Measurements from ENCODE around the gene PHF21A.
A peak's percentile ranks its signal among the peaks of the same experiment; 100 is the strongest.

Gene PHF21A
- 4.7 to 47.6 (median 16.1) reads per million in 17 experiments for total RNA-seq

DNA sequence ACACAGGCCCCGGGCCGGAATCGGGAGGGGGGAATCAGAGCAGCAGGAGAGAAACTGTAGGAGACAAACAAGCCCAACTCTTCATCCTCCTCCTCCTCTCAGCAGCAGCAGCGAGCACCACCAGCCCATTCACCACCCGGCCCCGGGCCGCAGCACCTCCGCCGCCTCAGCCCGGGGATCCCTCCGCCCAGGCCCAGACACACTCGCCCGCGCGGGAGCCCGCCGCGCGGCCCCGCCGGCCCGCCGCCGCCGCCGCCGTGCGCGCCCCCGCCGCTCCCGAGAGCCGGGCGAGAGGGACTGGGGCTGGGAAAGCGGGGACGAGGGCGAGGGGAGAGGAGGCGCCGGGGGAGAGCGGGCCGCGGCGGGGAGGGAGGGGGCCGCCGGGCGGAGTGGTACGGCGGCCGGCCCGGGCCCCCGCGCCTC lies at the start of gene PHF21A:
Gene PHF21A (minus strand): TSS at position 154 of the 423 bp plus-strand sequence. CDS start 37,235 bp downstream, outside the sequence.
- peak; percentile 90 to 98 (median 94) for DNase-seq

DNA sequence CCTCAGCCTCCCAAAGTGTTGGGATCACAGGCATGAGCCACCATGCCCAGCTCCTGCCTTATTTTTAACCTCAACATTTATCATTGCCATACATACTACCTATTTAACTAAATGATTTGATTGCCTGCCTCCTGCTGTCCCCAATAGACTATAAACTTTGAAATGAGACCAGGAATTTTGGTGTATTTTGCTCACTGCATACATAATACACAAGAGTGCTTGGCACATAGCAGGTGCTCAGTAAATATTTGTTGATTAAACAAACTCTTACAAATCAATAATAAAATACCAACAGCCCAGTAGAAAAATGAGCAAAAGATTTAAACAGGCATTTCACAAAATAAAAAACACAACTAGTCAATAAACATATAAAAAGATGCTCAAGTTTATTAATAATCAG lies 49.5 kb upstream of the PHF21A start:
- DNase-seq, result no peak

DNA sequence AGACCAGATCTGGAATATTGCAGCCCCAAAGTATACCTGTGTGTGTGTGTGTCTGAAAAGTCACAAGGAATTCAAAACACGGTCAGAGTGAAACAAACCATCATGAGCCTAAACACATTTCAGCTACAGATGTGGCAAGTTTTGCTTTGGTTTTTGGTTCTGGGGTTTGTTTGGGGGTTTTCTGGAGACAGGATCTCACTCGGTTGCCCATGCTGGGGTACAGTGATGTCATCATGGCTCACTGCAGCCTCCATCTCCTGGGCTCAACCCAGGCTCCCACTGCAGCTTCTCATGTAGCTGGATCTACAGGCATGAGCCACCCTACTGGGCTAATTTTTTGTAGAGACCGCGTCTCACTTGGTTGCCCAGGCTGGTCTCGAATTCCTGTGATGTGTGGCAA lies 41.4 kb upstream of the PHF21A start:
- no peak for DNase-seq

DNA sequence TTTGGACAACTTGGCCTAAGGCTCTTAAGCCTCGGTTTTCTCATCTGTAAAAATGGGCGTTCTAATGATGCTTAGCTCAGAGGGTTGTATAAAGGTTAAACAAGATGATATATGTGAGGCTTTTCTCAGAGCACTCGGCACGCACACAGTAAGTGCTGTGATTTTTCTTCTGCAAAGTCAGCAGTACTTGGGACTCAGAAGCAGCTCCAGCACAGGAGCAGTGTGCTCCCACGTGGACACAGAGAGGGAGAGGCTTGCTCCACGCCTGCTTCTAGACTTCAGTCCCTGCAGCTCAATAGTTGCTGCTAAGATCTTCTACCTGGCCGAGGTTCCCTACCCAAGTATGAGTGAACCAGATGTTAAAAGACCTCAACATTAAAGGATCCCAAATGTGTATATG lies 39.9 kb upstream of the PHF21A start:
- no peak for DNase-seq

DNA sequence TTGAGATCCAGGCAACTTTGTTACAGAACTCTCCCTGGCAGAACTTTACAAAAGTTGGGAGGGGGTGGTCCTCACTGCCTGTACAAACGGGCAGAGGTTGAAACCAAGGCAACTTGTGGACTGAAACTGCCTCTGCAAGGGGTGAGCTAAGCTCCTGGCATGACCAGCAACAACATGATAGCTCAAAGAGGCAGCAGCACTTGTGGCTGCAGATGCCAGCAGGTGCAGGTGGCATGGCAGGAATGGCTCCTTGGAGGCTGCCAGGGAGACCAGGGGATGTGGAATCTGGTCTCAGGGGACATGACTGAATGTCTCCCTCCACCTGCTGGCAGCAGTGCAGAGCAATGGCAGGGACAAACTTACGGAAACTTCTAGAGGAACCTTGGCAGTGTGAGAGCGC lies 38.8 kb upstream of the PHF21A start:
- DNase-seq, result no peak

DNA sequence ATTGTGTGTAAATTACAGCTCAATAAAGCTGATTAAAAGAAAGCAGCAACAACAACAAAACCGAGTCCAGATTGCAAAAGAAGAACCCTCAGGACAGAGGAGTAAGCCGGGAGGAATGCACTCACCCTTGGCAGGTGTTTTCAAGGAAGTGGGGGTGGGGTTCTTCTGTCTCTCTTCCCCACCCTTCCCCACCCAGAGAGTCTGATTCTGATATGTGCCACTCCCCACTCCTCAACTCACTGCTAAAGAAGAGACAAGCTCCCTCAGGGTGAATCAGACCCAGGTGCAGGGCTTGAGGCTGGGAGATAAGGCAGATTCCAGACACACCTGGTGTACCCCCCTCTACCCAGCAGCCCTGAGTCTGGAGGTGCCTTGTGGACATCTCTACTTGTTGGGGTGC lies 38.4 kb upstream of the PHF21A start:
- no peak for DNase-seq

DNA sequence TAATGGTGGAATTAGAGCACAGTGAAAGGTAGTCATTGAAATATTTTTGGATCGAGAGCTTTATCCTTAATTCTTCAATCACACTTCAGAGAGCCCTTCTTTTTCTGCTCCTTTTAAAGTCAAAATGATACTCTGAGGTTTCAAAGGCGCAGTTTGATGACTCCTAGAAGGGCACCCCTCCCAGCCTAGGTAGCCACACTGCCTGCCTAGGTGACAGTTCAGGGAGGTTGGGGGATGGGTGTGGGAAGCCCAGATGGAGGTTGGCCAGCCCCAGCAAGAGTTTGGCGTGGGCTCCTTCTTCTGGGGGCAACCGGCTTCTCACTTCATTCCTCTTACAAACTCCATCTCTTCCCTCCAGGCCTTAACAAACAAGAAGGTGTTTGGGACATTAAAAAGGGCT lies 28.6 kb upstream of the PHF21A start:
- no peak for DNase-seq

DNA sequence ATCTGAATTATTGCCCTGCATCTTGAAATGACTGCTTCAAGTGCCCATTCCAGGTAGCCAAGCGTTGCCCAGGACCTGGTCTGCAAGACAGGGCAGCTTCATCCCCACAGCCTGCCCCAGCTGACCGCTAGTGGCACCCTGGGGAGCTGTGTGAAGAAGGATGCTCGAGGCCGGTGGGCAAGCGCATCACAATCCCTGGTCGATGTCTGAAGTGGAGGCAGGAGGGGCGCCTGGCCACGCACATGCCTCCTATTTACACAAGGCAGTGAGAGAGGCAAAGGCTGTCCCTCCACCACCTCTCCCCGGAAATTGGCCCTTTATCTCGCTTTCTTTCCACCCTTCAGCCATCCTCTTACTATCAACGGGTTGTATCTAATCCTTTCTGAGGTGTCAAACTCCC lies 28.1 kb upstream of the PHF21A start:
- DNase-seq, result no peak

DNA sequence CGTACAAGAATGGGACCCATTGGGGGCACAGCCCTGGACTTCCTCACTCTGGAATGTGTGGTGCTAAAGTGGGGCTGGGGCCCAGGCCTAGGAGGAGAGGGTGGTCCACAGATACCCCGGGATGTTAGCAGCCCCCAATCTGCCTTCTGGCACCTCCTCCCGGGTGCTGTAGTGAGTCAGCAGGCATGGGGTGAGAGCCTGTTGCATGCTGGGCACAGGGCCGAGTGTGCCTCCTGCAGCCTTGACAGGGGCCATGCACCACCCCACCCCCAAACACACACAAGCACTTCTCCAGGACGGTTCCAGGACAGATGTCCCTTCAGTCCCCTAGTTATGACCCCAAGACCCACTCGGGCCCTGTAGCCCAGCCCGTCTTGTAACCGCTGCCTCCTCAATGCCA lies 23.5 kb upstream of the PHF21A start:
- DNase-seq, result no peak

DNA sequence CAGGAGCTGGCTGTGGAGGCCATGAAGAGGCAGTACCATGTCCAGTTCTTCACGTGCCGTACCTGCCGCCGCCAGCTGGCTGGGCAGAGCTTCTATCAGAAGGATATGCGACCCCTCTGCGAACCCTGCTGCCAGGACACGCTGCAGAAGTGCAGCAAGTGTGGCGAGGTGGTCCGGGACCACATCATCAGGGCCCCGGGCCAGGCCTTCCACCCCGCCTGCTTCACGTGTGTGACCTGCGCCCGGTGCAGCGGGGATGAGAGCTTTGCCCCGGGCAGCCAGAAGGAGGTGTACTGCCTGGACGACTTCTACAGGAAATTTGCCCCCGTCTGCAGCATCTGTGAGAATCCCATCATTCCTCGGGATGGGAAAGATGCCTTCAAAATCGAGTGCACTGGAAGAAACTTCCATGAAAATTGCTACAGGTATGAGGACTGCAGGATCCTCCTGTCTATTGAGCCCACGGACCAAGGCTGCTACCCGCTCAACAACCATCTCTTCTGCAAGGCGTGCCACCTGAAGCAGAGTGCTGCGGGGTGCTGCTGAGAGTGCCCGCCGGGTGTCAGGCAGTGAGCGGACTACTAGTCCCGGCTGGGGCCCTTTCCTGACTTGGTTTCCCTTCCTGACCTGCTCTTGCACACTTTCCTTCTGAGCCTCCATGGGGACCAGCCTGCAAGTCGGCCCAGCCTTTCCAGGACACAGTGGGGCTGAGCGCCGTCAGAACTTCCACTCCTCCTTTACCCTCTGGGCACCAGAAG lies 22.0 kb upstream of the PHF21A start:
- DNase-seq, result no peak

DNA sequence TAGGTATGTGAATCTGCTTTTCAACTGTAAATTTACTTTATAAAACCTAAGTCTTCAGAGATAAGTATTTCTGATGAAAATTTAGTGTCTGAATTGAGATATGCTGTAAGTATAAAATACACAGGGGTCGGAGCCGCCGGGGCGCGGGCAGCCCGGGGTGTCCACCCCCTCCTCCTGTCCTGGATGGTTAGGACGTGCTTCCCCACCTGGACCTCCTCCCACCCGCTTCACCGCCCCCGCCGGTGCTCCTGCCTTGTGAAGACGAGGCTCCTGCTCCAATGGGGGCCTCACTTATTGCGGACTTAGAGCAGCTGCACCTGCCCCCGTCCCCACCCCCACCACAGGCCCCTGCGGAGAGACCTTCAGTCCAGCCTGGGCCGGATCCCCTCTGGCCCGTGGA lies 21.3 kb upstream of the PHF21A start:
- no peak for DNase-seq

DNA sequence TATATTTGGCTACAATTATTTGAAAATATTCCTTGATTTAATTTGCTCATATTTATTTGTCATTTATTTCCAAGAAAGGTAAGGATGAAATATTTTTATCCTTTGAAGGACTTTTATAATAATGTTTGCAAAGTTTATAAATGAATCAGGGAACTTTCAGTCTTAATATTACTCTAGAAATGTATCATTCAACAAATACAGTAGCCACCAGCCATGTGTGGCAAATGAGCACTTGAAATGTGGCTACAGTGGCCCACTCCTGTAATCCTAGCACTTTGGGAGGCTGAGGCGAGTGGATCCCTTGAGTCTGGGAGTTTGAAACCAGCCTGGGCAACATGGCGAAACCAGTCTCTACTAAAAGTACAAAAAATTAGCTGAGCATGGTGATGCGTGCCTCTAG lies 20.3 kb upstream of the PHF21A start:
- DNase-seq, result no peak

DNA sequence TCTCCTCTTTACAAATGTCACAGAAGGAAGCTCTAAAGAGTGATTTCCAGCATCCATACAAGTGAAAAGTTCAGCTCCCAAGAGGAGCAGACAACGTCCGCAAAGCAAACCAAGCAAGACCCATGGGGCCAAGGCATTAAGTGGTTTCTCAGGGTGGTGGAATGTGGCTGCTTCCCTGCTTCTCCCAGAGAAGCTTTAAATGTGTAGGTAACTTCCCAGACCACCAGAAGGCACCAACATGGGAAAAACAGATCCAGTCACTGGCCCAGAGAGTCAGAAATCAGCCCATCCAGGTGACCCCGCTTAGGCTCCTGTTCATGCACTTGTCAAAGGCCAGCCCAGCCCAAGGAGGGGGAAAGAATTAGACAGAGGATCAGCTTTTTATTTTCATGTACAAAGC lies 13.3 kb upstream of the PHF21A start:
- no peak for DNase-seq

DNA sequence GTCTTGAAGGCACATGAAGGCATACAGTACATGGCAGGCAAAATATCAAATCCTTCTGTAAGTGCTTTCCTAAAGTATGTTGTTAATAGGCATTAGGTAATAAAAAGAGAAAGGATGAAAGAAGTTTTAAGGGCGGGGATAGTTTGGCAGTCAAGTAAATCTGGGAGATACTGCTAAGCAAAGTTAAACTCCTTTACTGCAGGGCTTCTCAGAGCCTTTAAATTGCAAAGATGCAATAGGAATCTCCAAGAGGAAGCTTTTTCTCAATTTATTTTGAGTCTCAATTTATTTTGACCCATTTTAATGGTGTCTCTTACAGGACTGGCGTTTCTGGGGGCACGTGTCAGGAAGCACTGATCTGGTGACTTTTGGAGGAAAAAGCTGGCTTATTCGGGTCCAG lies 12.8 kb upstream of the PHF21A start:
- no peak for DNase-seq

DNA sequence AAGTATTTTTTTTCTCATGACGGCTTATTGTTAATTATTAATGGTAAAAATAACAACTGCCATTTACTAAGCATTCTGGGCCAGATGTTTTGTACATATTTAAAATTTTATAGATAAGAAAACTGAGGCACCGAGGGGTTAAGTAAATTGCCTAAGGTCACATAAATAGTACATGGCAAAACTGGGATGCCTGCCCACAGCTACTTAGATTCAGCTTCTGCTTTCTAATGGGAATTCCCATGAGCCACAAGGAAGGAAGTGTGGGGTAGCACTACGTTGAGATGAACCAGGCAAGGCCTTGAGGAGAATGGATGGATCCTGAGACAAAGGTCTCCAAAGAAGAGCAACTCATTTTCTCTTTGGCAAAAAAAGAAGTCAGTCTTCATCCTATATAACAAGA lies 11.9 kb upstream of the PHF21A start:
- DNase-seq, result peak; percentile 56 to 73 (median 70)

DNA sequence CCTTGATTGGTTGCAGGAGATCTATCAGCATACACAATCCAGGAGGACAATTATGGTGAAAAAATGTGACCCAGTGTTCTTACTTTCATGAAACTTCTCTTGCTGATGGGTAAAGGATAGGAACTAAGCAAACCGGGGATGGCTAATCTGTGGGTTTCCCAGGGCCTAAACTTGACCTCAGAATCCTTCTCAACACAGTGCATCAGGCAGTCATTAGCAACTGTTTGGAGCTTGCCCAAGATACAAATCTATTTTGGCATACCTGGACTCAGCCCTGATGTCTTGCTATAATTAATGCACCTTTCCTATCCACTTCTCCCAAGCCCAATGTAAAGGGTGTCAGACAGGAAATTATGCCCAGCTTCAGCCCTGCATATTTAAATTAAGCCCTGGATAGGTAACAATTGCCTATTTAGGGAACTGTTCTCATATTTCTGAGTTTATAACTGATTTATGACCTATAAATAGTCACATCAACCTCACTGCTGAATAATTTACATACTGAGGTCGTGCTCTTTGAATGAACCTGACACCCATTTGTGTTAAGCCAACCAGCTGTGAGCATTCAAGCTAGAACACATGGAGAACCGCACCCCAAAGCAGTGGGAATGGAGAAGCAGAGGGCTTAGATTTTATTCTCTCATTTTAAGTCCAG lies 9.2 kb upstream of the PHF21A start:
- DNase-seq, result no peak

DNA sequence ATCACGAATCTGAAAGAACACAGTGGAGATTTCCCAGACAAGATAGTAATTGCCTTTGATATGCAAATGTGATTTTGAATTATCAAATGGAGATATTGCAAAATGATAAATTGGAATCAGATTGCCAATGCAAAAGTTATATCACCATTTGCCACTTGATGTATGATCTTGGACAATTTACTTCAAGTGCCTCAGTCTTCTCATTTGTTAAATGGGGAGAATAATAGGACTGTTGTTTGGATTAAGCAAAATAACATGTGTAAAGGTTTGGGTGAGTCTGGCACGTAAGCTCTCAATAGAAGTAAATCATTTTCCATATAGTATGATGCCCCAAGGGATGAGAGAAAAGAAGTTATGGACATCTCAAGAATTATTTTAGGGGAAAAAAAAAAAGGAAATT lies 7.9 kb upstream of the PHF21A start:
- no peak for DNase-seq

DNA sequence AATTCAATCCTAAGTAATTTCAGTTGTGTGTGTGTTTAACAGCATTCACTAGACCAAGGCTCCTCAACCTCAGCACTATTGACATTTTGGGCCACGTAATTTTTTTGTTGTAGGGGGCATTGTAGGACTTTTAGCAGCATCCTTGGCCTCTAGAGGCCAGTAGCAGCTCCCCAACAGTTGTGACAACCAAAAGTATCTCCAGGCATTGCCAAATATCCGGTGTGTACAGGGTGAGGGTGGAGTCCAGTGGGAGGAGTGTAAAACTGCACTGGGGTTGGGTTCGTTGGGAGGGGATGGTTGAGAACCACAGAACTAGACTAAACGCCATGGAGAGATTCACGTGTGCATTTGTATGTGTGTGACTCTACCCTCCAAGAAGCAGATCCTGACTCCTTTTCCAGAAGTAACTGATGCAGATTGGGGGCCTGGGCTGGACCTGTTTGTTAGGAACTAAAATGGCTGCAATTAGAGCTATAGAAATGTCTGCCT lies 5.9 kb upstream of the PHF21A start:
- DNase-seq, result peak; percentile 80 to 91 (median 87)

DNA sequence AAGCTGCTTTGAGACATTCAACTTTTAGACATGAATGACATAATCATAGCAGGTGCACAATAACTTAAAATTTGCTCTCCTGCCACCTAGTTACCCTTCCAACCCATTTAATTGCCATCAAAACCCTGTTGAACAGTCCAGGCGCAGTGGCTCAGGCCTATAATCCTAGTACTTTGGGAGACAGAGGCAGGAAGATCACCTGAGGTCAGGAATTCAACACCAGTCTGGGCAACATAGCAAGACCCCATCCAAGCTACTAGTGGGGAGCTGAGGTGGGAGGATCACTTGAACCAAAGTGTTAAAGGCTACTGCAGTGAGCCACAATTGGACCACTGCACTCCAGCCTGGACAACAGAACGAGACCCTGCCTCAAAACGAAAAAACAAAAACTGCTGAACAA lies 4.0 kb upstream of the PHF21A start:
- DNase-seq, result no peak

DNA sequence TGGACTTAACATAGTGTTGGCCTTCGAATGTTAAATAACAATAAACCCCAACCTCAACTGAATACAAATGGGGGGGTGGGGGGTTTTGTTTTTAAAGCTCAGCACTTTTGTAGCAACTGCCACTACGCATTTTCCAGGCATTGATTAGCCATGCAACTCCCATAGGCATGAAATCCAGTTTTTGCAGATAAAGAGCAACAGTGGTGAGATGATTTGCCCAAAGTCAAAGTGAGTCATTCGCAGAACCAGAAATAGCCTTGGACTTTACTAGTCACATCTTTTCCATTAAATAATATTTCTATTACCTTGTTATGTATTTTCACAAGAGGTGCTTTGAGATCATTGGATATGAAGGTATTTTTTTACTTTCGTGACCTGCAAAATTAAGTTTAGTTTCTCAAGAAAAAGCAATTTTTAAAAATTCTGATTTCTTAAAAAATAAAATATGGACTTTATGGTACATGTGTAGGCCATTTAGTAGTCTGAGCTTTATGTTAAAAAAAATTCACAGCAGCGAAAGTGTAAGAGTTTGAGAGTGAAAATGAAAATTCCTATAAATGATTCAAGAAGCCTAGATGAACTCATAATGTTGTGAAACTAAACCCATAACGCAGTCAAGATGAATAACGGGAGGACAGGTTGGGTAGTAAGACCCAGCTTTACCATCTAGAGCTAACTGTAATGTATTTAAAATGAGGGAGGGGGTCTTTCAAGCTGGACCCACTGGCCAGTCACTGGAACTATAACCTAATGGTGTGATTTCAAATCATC lies 1.9 kb upstream of the PHF21A start:
- no peak for DNase-seq

DNA sequence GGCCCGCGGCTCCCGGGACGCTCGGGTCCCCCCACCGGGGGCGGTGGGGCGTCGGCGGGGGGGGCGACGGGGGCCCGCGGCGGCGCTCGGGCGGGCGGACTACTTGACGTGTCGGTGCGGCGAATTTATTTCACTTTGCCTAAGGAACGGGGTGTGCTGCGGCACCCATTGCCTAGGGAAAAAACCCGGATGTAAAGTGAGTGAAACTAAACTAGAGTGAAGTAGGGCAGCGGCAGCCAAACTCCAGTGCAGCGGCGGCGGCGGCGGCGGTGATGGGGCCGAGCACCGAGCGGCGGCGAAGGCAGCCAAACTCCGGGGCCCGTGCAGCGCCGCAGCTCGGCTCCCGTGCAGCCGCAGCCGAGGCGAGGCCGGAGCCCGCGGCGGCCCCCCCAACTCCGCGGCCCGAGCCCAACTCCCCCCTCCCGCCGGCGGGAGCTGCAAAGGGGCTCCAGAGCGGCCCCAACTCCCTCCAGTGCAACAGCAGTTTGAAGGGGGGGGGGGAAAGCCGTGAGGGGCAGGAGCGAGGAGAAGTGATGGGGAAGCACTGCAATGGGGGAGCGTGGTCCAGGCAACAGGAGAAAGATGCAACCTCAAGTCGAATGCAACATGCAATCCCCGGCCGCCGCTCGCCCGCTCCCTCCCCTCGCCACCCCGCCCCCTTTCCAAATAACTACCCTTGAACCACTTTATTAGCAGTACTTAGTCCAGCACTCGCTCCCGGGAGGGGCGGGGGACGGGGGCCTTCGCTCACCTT lies 647 bp upstream of the PHF21A start:
- peak; percentile 78 to 95 (median 92) for DNase-seq
